Natural killer cell (primary cell): ENCODE data around the gene PLEKHA7. TPM values are rescaled to one million over a fixed set of nuclear protein-coding genes. Genes with fewer than 3 reads are reported as not detected.

Experiments
- ATAC-seq, 3 donors: fragments of 150-1000 bp in 2 of 3; fragments of 200-7000 bp in 1 of 3; cut with Tn5 transposase; 1 replicate in 1 of 3; 2 replicates in 2 of 3; pipeline ENCODE4 v1.10.0; 2021; ENCODE audit warnings: mild to moderate bottlenecking in 2 of 3, moderate library complexity in 2 of 3
- DNase-seq, 2 donors: peaks; one replicate each; pipeline versions ENCODE4 v3.0.0 to v3.0.0-alpha.2; 2013 to 2021; ENCODE audit warnings: mixed read lengths in 1 of 2
- H3K27ac ChIP-seq: one replicate; pipeline ENCODE4 v1.5.1; 2013; ENCODE audit warnings: mild to moderate bottlenecking, low read length
- H3K27me3 ChIP-seq: one replicate; pipeline ENCODE4 v1.6.1; 2013; ENCODE audit warnings: low read length; ENCODE audit not compliant: control insufficient read depth, insufficient read depth
- H3K36me3 ChIP-seq: one replicate; pipeline ENCODE4 v1.6.1; 2013; ENCODE audit warnings: low read length; ENCODE audit not compliant: control insufficient read depth, insufficient read depth
- H3K4me1 ChIP-seq: one replicate; pipeline ENCODE4 v1.6.1; 2013; ENCODE audit warnings: low read length; ENCODE audit not compliant: control insufficient read depth, insufficient read depth
- H3K4me3 ChIP-seq: one replicate; pipeline ENCODE4 v1.5.1; 2013; ENCODE audit warnings: low read length
- H3K9me3 ChIP-seq: one replicate; pipeline ENCODE4 v1.6.1; 2013; ENCODE audit warnings: low read length; ENCODE audit not compliant: control insufficient read depth, insufficient read depth
- H3K27ac Mint-ChIP-seq, 2 donors: one replicate each; pipeline ENCODE4 v1.8.0; 2022; ENCODE audit warnings: mild to moderate bottlenecking in 2 of 2, mixed read lengths in 2 of 2, moderate library complexity in 1 of 2
- H3K27me3 Mint-ChIP-seq, 2 donors: one replicate each; pipeline ENCODE4 v1.8.0; 2022; ENCODE audit warnings: low read depth in 2 of 2, mixed read lengths in 2 of 2
- H3K36me3 Mint-ChIP-seq: one replicate; pipeline ENCODE4 v1.8.0; 2022; ENCODE audit warnings: mixed read lengths
- H3K4me1 Mint-ChIP-seq, 2 donors: one replicate each; pipeline ENCODE4 v1.8.0; 2022; ENCODE audit warnings: mixed read lengths in 2 of 2
- H3K4me3 Mint-ChIP-seq: one replicate; pipeline ENCODE4 v1.8.0; 2022; ENCODE audit warnings: mild to moderate bottlenecking, moderate library complexity, mixed read lengths
- H3K9me3 Mint-ChIP-seq, 2 donors: one replicate each; pipeline ENCODE4 v1.8.0; 2022; ENCODE audit warnings: mixed read lengths in 2 of 2
- WGBS: methylation state at CpG from one replicate; pipeline ENCODE4 v1.1.7; 2013; ENCODE audit warnings: missing lambda C conversion rate; ENCODE audit not compliant: insufficient coverage; 5-methylcytosine and 5-hydroxymethylcytosine counted together
- intact Hi-C: fragments of 100-400 bp; cut with micrococcal nuclease; formaldehyde crosslinking; loops from one replicate; pipeline ENCODE4 v1.14.2; 2022
- total RNA-seq, 4 donors: library from RNA; stranded (reverse); fragments of 120-200 nt in 1 of 4; gene quantifications; one replicate each; pipeline versions ENCODE4 v1.2.3 to v1.2.4, GENCODE V29; 2013 to 2022
- TF ChIP-seq, protein P1 (sequence below): fragments of 200-600 bp; IDR thresholded peaks from one replicate; pipeline ENCODE4 v1.8.0; 2022; ENCODE audit warnings: antibody characterized with exemption

PLEKHA7 gene
- total RNA-seq, 3 donors from 2014 or later (not counting 1 experiment from before 2014, with no cell fraction given), result 1.00 to 2.5 (median 1.3) TPM

DNA sequence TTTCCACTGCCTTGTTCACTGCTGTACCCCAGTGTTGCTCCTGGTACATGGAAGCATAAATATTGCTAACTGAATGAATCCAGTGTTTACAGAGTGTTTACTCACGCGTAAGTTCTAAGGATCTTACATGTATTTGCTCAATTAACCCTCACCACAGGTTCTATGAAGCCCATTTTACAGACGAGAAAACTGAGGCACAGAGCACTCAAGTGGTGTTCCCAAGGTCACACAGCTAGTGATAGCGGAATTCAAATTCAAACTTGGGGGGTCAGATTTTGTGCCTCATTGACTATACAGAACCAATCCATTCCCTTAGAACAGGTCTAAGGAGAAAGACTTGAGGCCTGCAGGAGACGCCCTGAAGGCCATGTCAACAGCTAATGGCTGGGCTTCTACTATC lies 72.3 kb downstream of the PLEKHA7 start:
- no peak for ATAC-seq
- Histone ChIP-seq H3K27ac (no peak overlapping the region), H3K27me3 (no peaks in the 10 kb centered on the region), H3K4me1 (no peaks in the 10 kb centered on the region), H3K4me3 (no peak overlapping the region), H3K36me3 (no peaks in the 10 kb centered on the region), H3K9me3 (no peaks in the 10 kb centered on the region)
- 89% methylated on average over 5 of the region's 5 CpGs for WGBS
- H3K27ac Mint-ChIP-seq, result no peak overlapping the region
- no peaks in the 10 kb centered on the region for H3K36me3 Mint-ChIP-seq
- TF ChIP-seq, protein P1, sequence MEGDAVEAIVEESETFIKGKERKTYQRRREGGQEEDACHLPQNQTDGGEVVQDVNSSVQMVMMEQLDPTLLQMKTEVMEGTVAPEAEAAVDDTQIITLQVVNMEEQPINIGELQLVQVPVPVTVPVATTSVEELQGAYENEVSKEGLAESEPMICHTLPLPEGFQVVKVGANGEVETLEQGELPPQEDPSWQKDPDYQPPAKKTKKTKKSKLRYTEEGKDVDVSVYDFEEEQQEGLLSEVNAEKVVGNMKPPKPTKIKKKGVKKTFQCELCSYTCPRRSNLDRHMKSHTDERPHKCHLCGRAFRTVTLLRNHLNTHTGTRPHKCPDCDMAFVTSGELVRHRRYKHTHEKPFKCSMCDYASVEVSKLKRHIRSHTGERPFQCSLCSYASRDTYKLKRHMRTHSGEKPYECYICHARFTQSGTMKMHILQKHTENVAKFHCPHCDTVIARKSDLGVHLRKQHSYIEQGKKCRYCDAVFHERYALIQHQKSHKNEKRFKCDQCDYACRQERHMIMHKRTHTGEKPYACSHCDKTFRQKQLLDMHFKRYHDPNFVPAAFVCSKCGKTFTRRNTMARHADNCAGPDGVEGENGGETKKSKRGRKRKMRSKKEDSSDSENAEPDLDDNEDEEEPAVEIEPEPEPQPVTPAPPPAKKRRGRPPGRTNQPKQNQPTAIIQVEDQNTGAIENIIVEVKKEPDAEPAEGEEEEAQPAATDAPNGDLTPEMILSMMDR, result no peak
- H3K9me3 Mint-ChIP-seq, result no peaks in the 10 kb centered on the region
- no peaks in the 10 kb centered on the region for H3K4me1 Mint-ChIP-seq
- intact Hi-C loops, result loop anchor here (10.0 kb wide), 1 partner anchor 563 kb away; no protein-coding TSS in a partner anchor
- H3K27me3 Mint-ChIP-seq, result no peaks in the 10 kb centered on the region
- DNase-seq, result no peak
- H3K4me3 Mint-ChIP-seq, result no peak overlapping the region

DNA sequence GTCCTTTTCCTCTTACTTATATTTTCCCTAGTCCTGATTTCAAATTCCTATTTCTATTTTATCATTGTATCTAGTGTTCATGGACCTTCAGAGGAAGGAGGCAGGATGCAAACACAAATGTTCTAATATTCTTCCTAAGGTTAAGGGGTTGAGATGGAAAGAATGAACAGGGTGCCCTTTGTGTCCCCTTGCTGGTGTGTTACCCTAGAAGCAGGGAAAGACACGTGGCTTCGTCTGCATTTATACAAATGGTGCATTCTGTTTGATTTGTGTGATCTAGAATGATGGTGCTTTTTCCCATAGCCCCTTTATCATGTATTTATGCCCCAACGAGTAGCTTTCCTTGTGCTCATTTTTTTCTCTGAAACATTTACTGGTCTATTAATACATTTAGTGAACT lies 76.2 kb downstream of the PLEKHA7 start:
- no peak overlapping the region for H3K27ac Mint-ChIP-seq
- no peak for ATAC-seq

DNA sequence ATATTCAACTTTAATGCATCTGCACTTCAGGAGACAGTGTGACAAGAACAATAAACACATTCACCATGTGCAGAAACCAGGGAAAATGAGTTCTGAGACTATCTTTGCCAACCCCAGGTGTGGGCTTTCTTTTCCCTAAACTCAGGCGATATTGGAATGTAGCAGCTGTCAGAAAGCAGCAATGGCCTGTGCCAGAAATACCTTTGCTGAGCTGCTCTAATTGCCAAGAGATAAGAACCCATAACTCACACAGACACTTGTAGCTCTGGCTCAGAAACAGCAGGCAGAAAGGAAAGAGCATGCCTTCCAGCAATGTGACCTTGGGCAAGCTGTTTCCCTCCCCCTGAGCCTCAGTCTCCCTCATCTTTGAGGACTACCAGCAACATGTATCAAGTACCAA lies 77.6 kb downstream of the PLEKHA7 start:
- WGBS, result 100% methylated on average over 1 of the region's 1 CpG
- intact Hi-C loops, result no loop called here
- no peak overlapping the region for H3K27ac Mint-ChIP-seq
- no peak overlapping the region for H3K4me3 ChIP-seq
- TF ChIP-seq, protein P1, result no peak
- H3K4me3 Mint-ChIP-seq, result no peak overlapping the region
- no peak for DNase-seq
- H3K36me3 Mint-ChIP-seq, result no peaks in the 10 kb centered on the region
- H3K36me3 ChIP-seq, result no peaks in the 10 kb centered on the region
- no peak overlapping the region for H3K27ac ChIP-seq
- peaks cover 5 to 20% of the 10 kb centered on the region in 2 donors for H3K27me3 Mint-ChIP-seq
- no peaks in the 10 kb centered on the region for H3K9me3 Mint-ChIP-seq
- H3K9me3 ChIP-seq, result no peaks in the 10 kb centered on the region
- no peaks in the 10 kb centered on the region for H3K27me3 ChIP-seq
- no peak for ATAC-seq
- no peaks in the 10 kb centered on the region for H3K4me1 Mint-ChIP-seq
- no peaks in the 10 kb centered on the region for H3K4me1 ChIP-seq

More for the DNA sequence above, 76.2 kb downstream of the PLEKHA7 start:
- DNase-seq, result no peak
- H3K36me3 ChIP-seq, result no peaks in the 10 kb centered on the region
- H3K4me3 ChIP-seq, result no peak overlapping the region
- Mint-ChIP-seq H3K4me3 (no peak overlapping the region), H3K9me3 (no peaks in the 10 kb centered on the region), H3K36me3 (no peaks in the 10 kb centered on the region), H3K27me3 (peaks cover 4 to 11% of the 10 kb centered on the region in 2 donors), H3K4me1 (no peaks in the 10 kb centered on the region)
- TF ChIP-seq, protein P1, result no peak
- H3K27ac ChIP-seq, result no peak overlapping the region
- H3K27me3 ChIP-seq, result no peaks in the 10 kb centered on the region
- intact Hi-C loops, result no loop called here
- no peaks in the 10 kb centered on the region for H3K9me3 ChIP-seq
- WGBS, result 79% methylated on average over 2 of the region's 3 CpGs
- H3K4me1 ChIP-seq, result no peaks in the 10 kb centered on the region
